H9 (cell line): ENCODE results near the gene EZH2. TPM values are rescaled to one million over a fixed set of nuclear protein-coding genes. Genes with fewer than 3 reads are reported as not detected.

Experiments
- DNase-seq: peaks from one replicate; pipeline ENCODE4 v3.0.0-alpha.2; 2017
- H2AFZ ChIP-seq: one replicate; pipeline ENCODE4 v1.6.1; 2013; ENCODE audit warnings: mild to moderate bottlenecking, low read length, control low read depth, moderate library complexity
- H2AK5ac ChIP-seq: 2 replicates; pipeline ENCODE4 v1.6.1; 2013; ENCODE audit warnings: low read length, control low read depth, mixed read lengths; ENCODE audit not compliant: insufficient read length
- H2BK120ac ChIP-seq: one replicate; pipeline ENCODE4 v1.6.1; 2013; ENCODE audit warnings: low read depth, mild to moderate bottlenecking, low read length, control low read depth, inconsistent platforms; ENCODE audit not compliant: poor library complexity, severe bottlenecking
- H2BK12ac ChIP-seq: 2 replicates; pipeline ENCODE4 v1.6.1; 2013; ENCODE audit warnings: low read length, control low read depth, mixed read lengths, low read depth; ENCODE audit not compliant: insufficient read length
- H2BK15ac ChIP-seq: 2 replicates; pipeline ENCODE4 v1.6.1; 2013; ENCODE audit warnings: low read depth, low read length, control low read depth
- H2BK20ac ChIP-seq: one replicate; pipeline ENCODE4 v1.6.1; 2013; ENCODE audit warnings: low read depth, mild to moderate bottlenecking, low read length, control low read depth, inconsistent platforms; ENCODE audit not compliant: poor library complexity, severe bottlenecking
- H2BK5ac ChIP-seq: 2 replicates; pipeline ENCODE4 v1.6.1; 2013; ENCODE audit warnings: low read length, control low read depth, mixed read lengths; ENCODE audit not compliant: insufficient read length
- H3K14ac ChIP-seq: 2 replicates; pipeline ENCODE4 v1.6.1; 2013; ENCODE audit warnings: low read length, control low read depth; ENCODE audit not compliant: insufficient read depth
- H3K18ac ChIP-seq: 2 replicates; pipeline ENCODE4 v1.6.1; 2013; ENCODE audit warnings: low read depth, mild to moderate bottlenecking, mixed read lengths, low read length, control low read depth; ENCODE audit not compliant: insufficient read length
- H3K23ac ChIP-seq: 2 replicates; pipeline ENCODE4 v1.6.1; 2013; ENCODE audit warnings: low read length, control low read depth, mixed read lengths, low read depth; ENCODE audit not compliant: insufficient read length
- H3K23me2 ChIP-seq: 2 replicates; pipeline ENCODE4 v1.6.1; 2013; ENCODE audit warnings: low read depth, mild to moderate bottlenecking, mixed read lengths, low read length, control low read depth; ENCODE audit not compliant: insufficient read length, poor library complexity, severe bottlenecking
- H3K27ac ChIP-seq: 2 replicates; pipeline ENCODE4 v1.5.1; 2013; ENCODE audit warnings: low read length, control low read depth, mixed read lengths, low read depth; ENCODE audit not compliant: insufficient read length
- H3K27me3 ChIP-seq: 2 replicates; pipeline ENCODE4 v1.6.1; 2013; ENCODE audit warnings: low read length, control low read depth, inconsistent platforms; ENCODE audit not compliant: insufficient read depth
- H3K4ac ChIP-seq: 2 replicates; pipeline ENCODE4 v1.6.1; 2013; ENCODE audit warnings: low read depth, mild to moderate bottlenecking, control low read depth, inconsistent platforms, low read length, moderate library complexity
- H3K4me1 ChIP-seq: 2 replicates; pipeline ENCODE4 v1.6.1; 2013; ENCODE audit warnings: low read length, control low read depth, inconsistent platforms; ENCODE audit not compliant: insufficient read depth
- H3K4me2 ChIP-seq: 2 replicates; pipeline ENCODE4 v1.6.1; 2013; ENCODE audit warnings: low read length, control low read depth, mixed read lengths; ENCODE audit not compliant: insufficient read length, insufficient read depth
- H3K56ac ChIP-seq: 2 replicates; pipeline ENCODE4 v1.6.1; 2013; ENCODE audit warnings: low read depth, mild to moderate bottlenecking, mixed read lengths, low read length, control low read depth; ENCODE audit not compliant: insufficient read length
- H3K79me1 ChIP-seq: 2 replicates; pipeline ENCODE4 v1.6.1; 2013; ENCODE audit warnings: low read depth, mild to moderate bottlenecking, moderate library complexity, low read length, control low read depth, inconsistent platforms; ENCODE audit not compliant: insufficient read depth, poor library complexity, severe bottlenecking
- H3K79me2 ChIP-seq: 2 replicates; pipeline ENCODE4 v1.6.1; 2013; ENCODE audit warnings: low read length, control low read depth, inconsistent platforms; ENCODE audit not compliant: insufficient read depth
- H3K9ac ChIP-seq: 2 replicates; pipeline ENCODE4 v1.6.1; 2013; ENCODE audit warnings: low read length, control low read depth, mixed read lengths; ENCODE audit not compliant: insufficient read length; ENCODE audit errors: extremely low read depth
- H3K9me3 ChIP-seq: one replicate; pipeline ENCODE4 v1.6.1; 2013; ENCODE audit warnings: low read depth, low read length, inconsistent platforms; ENCODE audit not compliant: control insufficient read depth
- H3T11ph ChIP-seq: one replicate; pipeline ENCODE4 v1.6.1; 2013; ENCODE audit warnings: mild to moderate bottlenecking, low read length, control low read depth, inconsistent platforms
- H4K20me1 ChIP-seq: one replicate; pipeline ENCODE4 v1.6.1; 2013; ENCODE audit not compliant: control insufficient read depth, insufficient read length, insufficient read depth
- H4K5ac ChIP-seq: 2 replicates; pipeline ENCODE4 v1.6.1; 2013; ENCODE audit warnings: low read depth, mild to moderate bottlenecking, mixed read lengths, low read length, control low read depth; ENCODE audit not compliant: insufficient read length
- H4K8ac ChIP-seq: replicated peaks from 2 replicates; pipeline ENCODE4 v1.6.1; 2013; ENCODE audit warnings: low read length, control low read depth, mixed read lengths, low read depth; ENCODE audit not compliant: insufficient read length
- H4K91ac ChIP-seq: 2 replicates; pipeline ENCODE4 v1.6.1; 2013; ENCODE audit warnings: low read depth, mild to moderate bottlenecking, moderate library complexity, mixed read lengths, low read length, control low read depth; ENCODE audit not compliant: insufficient read length
- H3K27ac Mint-ChIP-seq, 3 experiments: 2 replicates in 2 of 3; 3 replicates in 1 of 3; pipeline ENCODE4 v1.8.0; 2020 to 2021; ENCODE audit warnings: mixed read lengths in 3 of 3, mild to moderate bottlenecking in 1 of 3, moderate library complexity in 1 of 3
- H3K27me3 Mint-ChIP-seq: 2 replicates; pipeline ENCODE4 v1.8.0; 2021; ENCODE audit warnings: low read depth, mild to moderate bottlenecking, moderate library complexity, mixed read lengths
- H3K36me3 Mint-ChIP-seq, 3 experiments: 2 replicates in 2 of 3; 3 replicates in 1 of 3; pipeline ENCODE4 v1.8.0; 2020 to 2021; ENCODE audit warnings: low read depth in 3 of 3, mixed read lengths in 3 of 3; ENCODE audit not compliant: insufficient read depth in 1 of 3
- H3K4me1 Mint-ChIP-seq, 2 experiments: 2 replicates each; pipeline ENCODE4 v1.8.0; 2020; ENCODE audit warnings: mixed read lengths in 2 of 2
- H3K4me3 Mint-ChIP-seq, 2 experiments: 2 replicates in 1 of 2; 3 replicates in 1 of 2; pipeline ENCODE4 v1.8.0; 2020 to 2021; ENCODE audit warnings: mild to moderate bottlenecking in 2 of 2, mixed read lengths in 2 of 2, moderate library complexity in 1 of 2
- H3K9me3 Mint-ChIP-seq, 2 experiments: 2 replicates in 1 of 2; 3 replicates in 1 of 2; pipeline ENCODE4 v1.8.0; 2020; ENCODE audit warnings: mild to moderate bottlenecking in 2 of 2, mixed read lengths in 2 of 2, moderate library complexity in 1 of 2
- CTCF ChIP-seq: fragments of 200-600 bp; sonication (generic); conservative IDR thresholded peaks from 3 replicates; pipeline ENCODE4 v1.8.0; 2021; ENCODE audit warnings: antibody characterized with exemption, mild to moderate bottlenecking
- WGBS: extraction: QIAGEN DNeasy Blood & Tissue Kit; methylation state at CpG from one replicate; pipeline ENCODE4 v1.1.7; 2013; ENCODE audit warnings: missing lambda C conversion rate, low lambda C conversion rate, mixed read lengths; ENCODE audit not compliant: insufficient read length; ENCODE audit errors: extremely low coverage; 5-methylcytosine and 5-hydroxymethylcytosine counted together
- total RNA-seq: library from RNA; stranded (reverse); gene quantifications from 2 replicates; pipeline ENCODE4 v1.2.1, GENCODE V29; 2021

EZH2 gene
- total RNA-seq, 1 experiment from 2014 or later: 41.3 TPM

GRCh38 chr7:148901178-148901577, 17.1 kb upstream of the EZH2 start:
- Mint-ChIP-seq H3K27me3 (no peaks in the 10 kb centered on the region), H3K4me1 (peaks cover 16 to 21% of the 10 kb centered on the region in 2 experiments), H3K27ac (peak overlapping the region in 1 of 3 experiments; percentile 68; a peak in 1 of 7 replicates), H3K4me3 (no peak overlapping the region), H3K36me3 (no peaks in the 10 kb centered on the region; a peak in 1 of 7 replicates), H3K9me3 (no peaks in the 10 kb centered on the region)
- no peaks in the 10 kb centered on the region for H3K23me2 ChIP-seq
- no peak overlapping the region for H3K23ac ChIP-seq
- no peaks in the 10 kb centered on the region for H3K27me3 ChIP-seq
- H2AK5ac ChIP-seq: no peak overlapping the region
- no peak overlapping the region for H3K14ac ChIP-seq
- H3K56ac ChIP-seq: no peak overlapping the region
- H3K27ac ChIP-seq: no peak overlapping the region
- WGBS: no CpG with 5 or more reads among the region's 3 CpGs
- no peak overlapping the region for H4K8ac ChIP-seq
- no peak overlapping the region for H2BK12ac ChIP-seq
- no peak overlapping the region for H2BK5ac ChIP-seq
- H3K18ac ChIP-seq: no peak overlapping the region
- no peaks in the 10 kb centered on the region for H3K79me2 ChIP-seq
- no peak overlapping the region for H3K4ac ChIP-seq
- DNase-seq: no peak
- no peak overlapping the region for H2BK120ac ChIP-seq
- no peak overlapping the region for H4K91ac ChIP-seq
- no peak overlapping the region for H2BK15ac ChIP-seq
- H3K4me1 ChIP-seq: no peaks in the 10 kb centered on the region
- no peak overlapping the region for H2AFZ ChIP-seq
- no peak for TF ChIP-seq CTCF
- no peak overlapping the region for H2BK20ac ChIP-seq
- no peaks in the 10 kb centered on the region for H3K79me1 ChIP-seq
- H4K5ac ChIP-seq: no peak overlapping the region
- no peak overlapping the region for H3K9ac ChIP-seq
- no peak overlapping the region for H3K4me2 ChIP-seq
- H3K9me3 ChIP-seq: no peaks in the 10 kb centered on the region
- H3T11ph ChIP-seq: no peak overlapping the region
- no peaks in the 10 kb centered on the region for H4K20me1 ChIP-seq
